ENCODE data around the gene JADE1. TPM values are rescaled to one million over a fixed set of nuclear protein-coding genes. Genes with fewer than 3 reads are reported as not detected.

The JADE1 gene
- total RNA-seq, 1 donor from 2014 or later, result 36.3 TPM

GRCh38 chr4:128907981-128908380, 98.5 kb downstream of the JADE1 start:
- Histone ChIP-seq H3K27me3 (ENCODE audit: low read depth) (no peaks in the 10 kb centered on the region), H3K4me1 (peaks cover 3% of the 10 kb centered on the region), H3K4me3 (no peak overlapping the region), H3K27ac (no peak overlapping the region), H3K9me3 (no peaks in the 10 kb centered on the region), H3K36me3 (no peaks in the 10 kb centered on the region)
- intact Hi-C loops (cut with DNase I), result no loop called here
- ATAC-seq (no peak), DNase-seq (no peak)
- TF ChIP-seq, protein P1, sequence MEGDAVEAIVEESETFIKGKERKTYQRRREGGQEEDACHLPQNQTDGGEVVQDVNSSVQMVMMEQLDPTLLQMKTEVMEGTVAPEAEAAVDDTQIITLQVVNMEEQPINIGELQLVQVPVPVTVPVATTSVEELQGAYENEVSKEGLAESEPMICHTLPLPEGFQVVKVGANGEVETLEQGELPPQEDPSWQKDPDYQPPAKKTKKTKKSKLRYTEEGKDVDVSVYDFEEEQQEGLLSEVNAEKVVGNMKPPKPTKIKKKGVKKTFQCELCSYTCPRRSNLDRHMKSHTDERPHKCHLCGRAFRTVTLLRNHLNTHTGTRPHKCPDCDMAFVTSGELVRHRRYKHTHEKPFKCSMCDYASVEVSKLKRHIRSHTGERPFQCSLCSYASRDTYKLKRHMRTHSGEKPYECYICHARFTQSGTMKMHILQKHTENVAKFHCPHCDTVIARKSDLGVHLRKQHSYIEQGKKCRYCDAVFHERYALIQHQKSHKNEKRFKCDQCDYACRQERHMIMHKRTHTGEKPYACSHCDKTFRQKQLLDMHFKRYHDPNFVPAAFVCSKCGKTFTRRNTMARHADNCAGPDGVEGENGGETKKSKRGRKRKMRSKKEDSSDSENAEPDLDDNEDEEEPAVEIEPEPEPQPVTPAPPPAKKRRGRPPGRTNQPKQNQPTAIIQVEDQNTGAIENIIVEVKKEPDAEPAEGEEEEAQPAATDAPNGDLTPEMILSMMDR (IDR thresholded peaks at IDR 0.05), result no peak

DNA sequence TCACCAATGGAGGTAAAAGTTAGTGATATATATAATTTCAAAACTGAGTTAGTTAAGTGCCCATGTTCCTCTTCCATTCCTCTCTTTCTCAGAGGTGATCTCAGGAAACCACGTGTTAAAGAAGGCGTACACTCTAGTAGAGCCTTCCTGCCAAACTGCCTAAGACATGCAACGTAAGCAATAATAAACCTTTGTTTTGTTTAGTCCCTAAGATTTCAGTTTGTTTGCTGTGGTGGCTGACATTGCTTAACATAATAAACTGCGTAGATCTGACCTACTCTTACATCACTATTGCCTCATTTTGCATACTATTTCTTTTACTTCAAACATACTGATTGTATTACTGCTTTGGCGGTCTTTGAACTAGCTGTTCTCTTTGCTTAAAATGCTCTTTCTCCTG, 99.2 kb downstream of the JADE1 start:
- Histone ChIP-seq H3K36me3 (no peaks in the 10 kb centered on the region), H3K27me3 (ENCODE audit: low read depth) (no peaks in the 10 kb centered on the region), H3K4me1 (peaks cover 7% of the 10 kb centered on the region), H3K4me3 (no peak overlapping the region), H3K27ac (no peak overlapping the region), H3K9me3 (no peaks in the 10 kb centered on the region)
- DNase-seq (no peak), ATAC-seq (no peak)
- TF ChIP-seq, protein P1 (IDR thresholded peaks at IDR 0.05), result no peak
- intact Hi-C loops (cut with DNase I), result no loop called here

DNA sequence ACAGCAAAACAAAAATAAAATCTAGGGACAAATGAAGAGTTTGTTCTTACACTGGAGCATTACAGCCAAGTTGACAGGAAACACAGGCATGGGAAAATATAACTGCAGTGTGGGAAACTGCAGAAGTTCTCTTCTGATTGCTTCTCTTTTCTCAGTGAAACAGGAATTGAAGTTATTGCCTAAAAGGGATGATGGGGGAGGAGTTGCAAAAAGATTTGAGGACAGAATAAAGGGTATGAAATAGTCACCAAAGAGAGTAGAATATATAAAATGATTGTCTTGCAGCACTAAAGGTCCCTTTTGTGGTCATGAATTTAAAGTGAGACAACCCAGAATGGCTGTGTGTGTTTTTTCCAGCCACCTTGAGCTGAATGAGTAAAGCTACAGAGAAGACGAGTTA, 103.7 kb downstream of the JADE1 start:
- Histone ChIP-seq H3K9me3 (no peaks in the 10 kb centered on the region), H3K27ac (peak overlapping the region; percentile 3), H3K4me3 (no peak overlapping the region), H3K27me3 (ENCODE audit: low read depth) (no peaks in the 10 kb centered on the region), H3K4me1 (peaks cover 8% of the 10 kb centered on the region), H3K36me3 (no peaks in the 10 kb centered on the region)
- TF ChIP-seq, protein P1 (IDR thresholded peaks at IDR 0.05), result no peak
- ATAC-seq, result peak in 1 of 2 donors; percentile 19
- intact Hi-C loops (cut with DNase I), result no loop called here
- DNase-seq, result no peak

DNA sequence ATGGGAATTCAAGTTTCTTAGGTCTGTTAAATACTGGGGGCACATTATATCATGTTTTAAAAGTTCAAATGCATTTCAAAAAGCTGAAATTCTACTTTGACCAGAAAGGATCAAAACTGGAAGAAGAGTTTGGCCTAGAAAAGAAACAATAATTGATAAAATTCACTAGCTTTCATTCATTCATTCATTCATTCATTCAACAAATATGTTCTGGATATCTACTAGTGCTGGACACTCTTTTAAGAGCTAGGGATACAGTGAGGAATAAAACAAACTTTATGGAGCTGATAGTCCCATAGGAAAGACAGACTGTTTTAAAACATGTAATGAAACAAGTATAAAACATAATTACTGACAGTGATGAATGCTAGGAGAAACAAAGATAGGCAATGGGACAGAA, 106.0 kb downstream of the JADE1 start:
- Histone ChIP-seq H3K4me1 (peaks cover 8% of the 10 kb centered on the region), H3K27me3 (ENCODE audit: low read depth) (no peaks in the 10 kb centered on the region), H3K4me3 (no peak overlapping the region), H3K36me3 (no peaks in the 10 kb centered on the region), H3K27ac (no peak overlapping the region), H3K9me3 (no peaks in the 10 kb centered on the region)
- intact Hi-C loops (cut with DNase I), result no loop called here
- DNase-seq (no peak), ATAC-seq (no peak)
- TF ChIP-seq, protein P1 (IDR thresholded peaks at IDR 0.05), result no peak

DNA sequence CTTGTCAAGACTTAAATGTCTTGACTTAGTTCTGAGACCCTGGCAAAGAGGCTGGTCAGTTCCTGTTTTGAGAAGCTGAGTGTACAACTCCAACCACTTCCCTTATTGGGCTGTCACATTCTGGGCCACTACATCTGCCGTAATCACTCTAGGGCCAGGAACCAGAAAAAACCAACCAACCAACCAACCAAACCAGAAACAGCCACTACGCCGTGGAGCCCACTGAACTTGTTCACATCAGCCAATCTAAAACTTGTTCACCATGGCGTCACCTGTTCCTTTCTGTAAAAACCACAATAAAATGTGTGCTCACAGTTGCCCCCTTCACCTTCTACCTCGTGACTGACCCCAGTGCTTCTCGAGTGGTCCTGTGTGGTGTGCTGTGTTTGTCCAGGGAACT, 107.3 kb downstream of the JADE1 start:
- Histone ChIP-seq H3K27ac (peak overlapping the region; percentile 59), H3K27me3 (ENCODE audit: low read depth) (no peaks in the 10 kb centered on the region), H3K4me1 (peaks cover 8% of the 10 kb centered on the region), H3K36me3 (no peaks in the 10 kb centered on the region), H3K4me3 (no peak overlapping the region), H3K9me3 (no peaks in the 10 kb centered on the region)
- DNase-seq, result peak; percentile 56
- intact Hi-C loops (cut with DNase I), result no loop called here
- TF ChIP-seq, protein P1 (IDR thresholded peaks at IDR 0.05), result no peak
- peak; percentile 81 to 93 for ATAC-seq

DNA sequence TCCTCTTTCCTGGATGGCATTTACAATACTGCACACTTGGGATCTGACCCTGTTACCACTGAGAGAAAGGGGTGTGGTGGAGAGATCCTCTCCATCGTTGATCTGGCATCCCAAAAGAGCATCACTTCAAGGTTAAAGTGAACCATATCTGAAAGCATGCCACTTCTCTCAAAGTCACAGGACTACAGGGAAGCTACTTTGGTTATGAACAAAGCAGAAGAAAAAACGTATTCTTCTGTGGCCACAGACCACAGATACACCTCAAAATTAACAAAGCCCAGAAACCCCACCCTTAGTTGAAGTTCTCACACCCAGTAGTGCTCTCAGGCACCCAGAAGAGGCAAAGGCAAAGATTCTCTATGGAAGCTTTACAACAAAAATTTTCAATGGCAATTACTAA, 108.3 kb downstream of the JADE1 start:
- Histone ChIP-seq H3K27me3 (ENCODE audit: low read depth) (no peaks in the 10 kb centered on the region), H3K9me3 (no peaks in the 10 kb centered on the region), H3K4me3 (no peak overlapping the region), H3K36me3 (no peaks in the 10 kb centered on the region), H3K4me1 (peaks cover 7% of the 10 kb centered on the region), H3K27ac (no peak overlapping the region)
- peak in 1 of 2 donors; percentile 37 for ATAC-seq
- no peak for DNase-seq
- TF ChIP-seq, protein P1 (IDR thresholded peaks at IDR 0.05), result no peak
- intact Hi-C loops (cut with DNase I), result no loop called here

Measured in lower lobe of right lung (tissue), 2 donors.